GM19025 (cell line): Measurements from ENCODE around the gene IL36RN.

Experiments
- ATAC-seq: cut with Tn5 transposase; IDR thresholded peaks from one replicate; pipeline ENCODE4 v1.9.1; 2021; ENCODE audit warnings: mild to moderate bottlenecking, low read depth, moderate library complexity; ENCODE audit not compliant: unreplicated experiment

The IL36RN gene

GRCh38 chr2:113058998-113059960, at the start of gene IL36RN:
Gene IL36RN (plus strand): TSS chr2:113059198. CDS start chr2:113059439, 241 bp downstream.
- no peak for ATAC-seq

- ATAC-seq, result no peak
These were observed 49.4 kb upstream of the IL36RN start for GRCh38 chr2:113009622-113010021.

GRCh38 chr2:113010088-113010487, 48.9 kb upstream of the IL36RN start:
- no peak for ATAC-seq

GRCh38 chr2:113011108-113011507, 47.9 kb upstream of the IL36RN start:
- ATAC-seq, result no peak

DNA sequence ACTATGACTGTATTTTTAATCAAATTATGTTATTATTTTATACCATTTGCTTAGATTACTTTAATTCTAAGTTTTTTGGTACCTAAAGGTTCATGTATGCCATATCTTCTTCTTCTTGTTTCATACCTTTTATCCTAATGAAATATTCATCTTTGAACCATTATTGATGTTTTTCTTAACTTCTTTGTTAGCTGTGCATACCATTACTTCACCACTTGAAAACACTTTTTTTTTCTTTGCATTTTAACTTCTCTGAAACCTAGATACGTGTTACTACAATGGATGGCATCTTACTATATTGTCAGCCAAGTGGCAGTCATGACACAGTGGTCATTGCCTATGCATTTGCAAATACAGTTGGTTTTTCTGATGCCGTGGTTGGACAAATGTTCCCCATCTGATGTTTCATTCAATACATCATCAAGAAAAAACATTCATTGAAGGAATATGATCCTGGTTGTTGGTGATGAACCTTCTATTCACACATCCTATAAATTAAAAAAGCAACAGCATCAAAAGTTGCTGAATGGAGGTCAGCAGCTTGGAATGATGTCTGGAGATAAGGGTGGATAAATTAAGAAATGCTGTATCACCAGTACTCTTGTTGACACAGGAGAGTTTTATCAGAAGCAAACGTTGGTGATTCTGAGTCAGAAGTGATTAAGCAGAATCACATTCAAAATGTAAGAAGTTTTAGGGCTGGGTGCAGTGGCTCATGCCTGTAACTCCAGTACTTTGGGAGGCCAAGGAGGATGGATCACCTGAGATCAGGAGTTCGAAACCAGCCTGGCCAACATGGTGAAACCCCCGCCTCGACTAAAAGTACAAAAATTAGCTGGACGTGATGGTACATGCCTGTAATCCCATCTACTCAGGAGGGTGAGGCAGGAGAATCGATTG, 46.3 kb upstream of the IL36RN start:
- no peak for ATAC-seq

GRCh38 chr2:113013336-113013661, 45.7 kb upstream of the IL36RN start:
- ATAC-seq, result no peak

DNA sequence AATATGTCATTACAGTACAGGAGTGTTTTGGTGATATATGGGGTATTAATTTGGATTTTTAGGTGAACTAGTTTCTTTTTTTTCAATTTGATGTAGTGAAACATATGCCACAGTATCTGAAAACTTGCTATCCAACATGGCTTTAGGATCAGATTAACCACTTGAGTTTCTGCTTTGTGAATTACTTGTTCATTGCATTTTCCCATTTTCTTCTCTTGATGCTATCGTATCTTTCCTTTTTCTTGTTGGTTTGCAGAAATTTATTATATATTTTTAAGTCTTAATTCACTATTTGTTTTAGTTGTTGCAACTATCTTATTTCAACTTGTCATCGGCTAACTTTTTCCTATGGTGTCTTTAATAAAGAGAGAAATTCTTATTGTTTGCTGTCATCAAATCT, 44.9 kb upstream of the IL36RN start:
- ATAC-seq, result no peak

GRCh38 chr2:113015042-113015441, 44.0 kb upstream of the IL36RN start:
- no peak for ATAC-seq

DNA sequence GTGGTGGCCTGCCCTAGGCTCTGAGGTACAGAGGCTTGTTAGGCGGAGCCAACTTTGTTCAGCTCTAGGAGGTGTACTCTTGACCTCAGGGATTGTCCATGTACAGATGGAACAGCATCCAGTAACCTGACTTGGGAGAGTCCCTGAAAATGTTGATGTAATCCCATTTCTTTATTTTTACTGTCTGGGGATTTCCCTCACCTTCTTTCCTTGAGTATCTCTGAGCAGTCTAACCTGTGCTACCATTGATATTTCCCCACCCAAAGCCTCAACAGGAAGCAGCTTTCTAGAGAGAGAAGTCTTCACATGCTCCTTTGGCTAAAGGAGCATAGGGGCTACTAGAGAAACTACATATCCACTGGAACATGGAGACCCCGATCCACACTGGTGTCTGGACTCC, 43.3 kb upstream of the IL36RN start:
- no peak for ATAC-seq

DNA sequence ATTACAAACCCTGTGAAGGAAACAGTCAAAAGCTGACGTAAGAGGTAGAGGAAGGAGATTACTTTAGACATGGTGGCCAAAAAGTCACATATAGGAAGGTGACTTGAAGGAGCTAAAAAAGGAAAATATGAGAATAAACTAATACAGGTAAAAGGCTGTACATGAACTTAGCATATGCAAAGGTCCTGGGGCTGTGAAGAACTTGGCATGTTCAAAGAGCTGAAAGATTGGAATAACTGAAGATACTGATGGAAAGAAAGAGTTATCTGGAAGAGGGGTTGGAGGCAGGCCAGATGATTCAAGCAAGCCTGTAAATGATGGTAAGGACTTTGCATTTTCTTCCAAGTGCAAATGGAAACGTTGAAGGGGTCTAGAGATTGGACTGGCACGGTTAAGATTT, 40.5 kb upstream of the IL36RN start:
- no peak for ATAC-seq

GRCh38 chr2:113021312-113021711, 37.7 kb upstream of the IL36RN start:
- ATAC-seq, result no peak

GRCh38 chr2:113024764-113025163, 34.2 kb upstream of the IL36RN start:
- no peak for ATAC-seq

- ATAC-seq, result no peak
These were observed 33.3 kb upstream of the IL36RN start for GRCh38 chr2:113025737-113026136.

DNA sequence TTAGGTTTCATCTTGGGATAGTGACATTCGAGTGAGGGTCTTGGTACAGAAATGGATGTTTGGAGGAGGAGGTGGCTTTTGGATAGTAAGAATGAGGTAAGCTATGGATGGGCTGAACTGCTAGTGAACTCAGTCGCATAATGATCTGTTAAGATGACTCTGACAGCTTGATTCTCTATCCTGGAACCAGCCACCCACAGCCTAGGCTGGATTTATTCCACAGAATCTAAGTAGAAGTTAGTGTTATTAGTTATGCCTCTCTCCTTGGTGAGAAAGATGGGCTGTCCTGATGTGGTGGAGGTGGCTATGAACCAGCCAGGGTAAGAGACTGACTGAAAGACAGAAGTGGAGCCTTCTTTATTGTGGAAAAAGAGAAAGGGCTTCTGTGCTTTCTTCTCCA, 31.3 kb upstream of the IL36RN start:
- ATAC-seq, result no peak

DNA sequence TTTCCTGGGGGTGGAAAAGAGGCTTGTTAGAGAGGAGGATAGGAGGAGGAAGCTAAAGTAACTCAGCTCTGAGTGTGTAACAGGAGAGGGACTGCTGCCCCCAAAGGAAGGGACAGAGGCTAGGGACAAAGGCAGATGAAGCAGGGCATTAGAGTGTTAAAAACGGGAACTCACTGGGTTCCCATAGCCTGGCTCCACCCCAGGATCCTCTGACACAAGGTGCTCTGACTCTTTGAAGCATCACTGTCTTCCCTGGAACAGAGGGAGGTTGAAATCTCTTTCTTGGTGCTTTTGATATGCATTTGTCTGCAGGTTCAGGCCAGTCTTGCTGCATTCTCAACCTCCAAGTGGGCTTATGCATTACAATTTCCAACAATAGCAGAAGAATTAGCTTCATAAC, 30.9 kb upstream of the IL36RN start:
- no peak for ATAC-seq

DNA sequence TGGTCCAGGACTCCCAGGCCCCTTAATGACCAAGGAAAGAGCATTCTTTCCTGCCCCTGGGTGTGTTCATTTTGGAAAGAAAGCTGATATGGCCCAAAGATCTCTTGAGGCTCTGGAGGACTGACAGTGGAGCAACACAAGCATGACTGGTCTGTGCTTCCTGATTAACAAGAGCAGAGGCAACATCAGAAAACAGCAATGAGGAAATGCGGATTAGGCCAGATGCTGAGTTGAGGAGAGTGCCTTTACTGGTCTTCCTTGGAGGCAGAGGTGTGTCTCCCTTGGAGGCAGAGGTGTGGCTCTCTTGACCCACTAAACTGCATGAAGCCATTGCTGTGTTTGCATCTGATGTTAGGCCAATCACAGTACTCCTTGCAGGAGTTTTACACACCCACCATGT, 26.3 kb upstream of the IL36RN start:
- no peak for ATAC-seq

- no peak for ATAC-seq
These were observed 25.0 kb upstream of the IL36RN start for GRCh38 chr2:113034016-113034415.

DNA sequence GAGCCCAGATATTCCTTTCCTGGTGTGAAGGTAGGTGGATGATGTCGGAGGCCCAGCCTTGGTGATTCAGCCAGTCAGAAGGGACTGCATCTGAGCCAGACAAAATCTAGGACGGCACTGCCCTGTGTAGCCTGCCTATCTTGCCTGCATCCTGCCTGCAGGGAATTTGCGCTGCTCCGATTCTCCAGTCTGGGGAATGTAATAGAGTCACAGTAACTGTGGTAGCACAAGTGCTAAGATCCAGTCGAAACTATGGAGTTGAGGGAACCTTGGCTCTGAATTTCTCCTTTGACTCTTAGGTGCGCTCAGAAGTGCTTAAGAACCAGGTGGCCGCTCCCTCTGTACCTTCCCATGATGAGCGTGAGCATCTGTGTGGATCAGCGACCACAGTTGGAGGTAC, 22.2 kb upstream of the IL36RN start:
- ATAC-seq, result no peak

DNA sequence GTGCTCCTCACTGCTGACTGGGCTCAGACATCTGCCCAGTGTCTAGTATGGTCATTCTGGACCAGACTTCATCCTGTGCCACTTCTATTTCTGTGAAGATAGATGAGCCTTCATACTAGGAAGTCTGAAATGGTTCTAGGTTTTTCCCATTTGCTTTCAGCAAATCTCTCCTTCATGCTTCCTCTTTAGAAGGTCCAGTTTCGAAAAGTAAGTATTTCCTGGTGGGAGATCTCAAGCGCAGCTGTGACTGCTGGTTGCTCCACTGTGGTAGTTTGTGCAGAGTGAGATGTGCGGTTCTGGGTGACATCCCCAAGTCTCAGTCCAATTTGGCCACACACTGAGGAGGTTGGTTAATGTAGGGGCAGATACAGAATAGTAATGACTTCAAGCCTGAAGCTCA, 20.7 kb upstream of the IL36RN start:
- ATAC-seq, result no peak

DNA sequence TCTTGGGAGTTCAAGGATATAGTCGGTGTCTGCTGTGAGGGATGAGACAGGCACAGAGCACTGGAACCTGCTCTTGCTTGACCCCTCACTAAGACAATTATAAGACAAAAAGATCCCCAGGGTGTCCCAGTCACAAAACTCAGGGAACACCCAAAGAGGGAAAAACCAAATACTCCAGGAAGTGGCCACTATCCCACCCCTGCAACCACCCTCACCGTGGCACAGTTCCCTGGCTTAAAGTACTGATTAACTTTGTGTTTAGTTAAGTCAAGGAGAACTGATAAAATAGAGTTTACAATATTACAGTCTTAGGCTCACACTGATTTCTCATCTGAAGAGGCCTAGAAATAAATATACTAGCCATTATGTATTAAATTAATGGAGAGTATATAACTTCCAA, 19.8 kb upstream of the IL36RN start:
- ATAC-seq, result no peak

- ATAC-seq, result no peak
These were observed 19.3 kb upstream of the IL36RN start for GRCh38 chr2:113039719-113040118.
